ENCODE data around the gene TMED6. TPM values are rescaled to one million over a fixed set of nuclear protein-coding genes. Genes with fewer than 3 reads are reported as not detected.

Gene TMED6
- total RNA-seq, 2 experiments from 2014 or later: 0.58 to 0.86 TPM

DNA sequence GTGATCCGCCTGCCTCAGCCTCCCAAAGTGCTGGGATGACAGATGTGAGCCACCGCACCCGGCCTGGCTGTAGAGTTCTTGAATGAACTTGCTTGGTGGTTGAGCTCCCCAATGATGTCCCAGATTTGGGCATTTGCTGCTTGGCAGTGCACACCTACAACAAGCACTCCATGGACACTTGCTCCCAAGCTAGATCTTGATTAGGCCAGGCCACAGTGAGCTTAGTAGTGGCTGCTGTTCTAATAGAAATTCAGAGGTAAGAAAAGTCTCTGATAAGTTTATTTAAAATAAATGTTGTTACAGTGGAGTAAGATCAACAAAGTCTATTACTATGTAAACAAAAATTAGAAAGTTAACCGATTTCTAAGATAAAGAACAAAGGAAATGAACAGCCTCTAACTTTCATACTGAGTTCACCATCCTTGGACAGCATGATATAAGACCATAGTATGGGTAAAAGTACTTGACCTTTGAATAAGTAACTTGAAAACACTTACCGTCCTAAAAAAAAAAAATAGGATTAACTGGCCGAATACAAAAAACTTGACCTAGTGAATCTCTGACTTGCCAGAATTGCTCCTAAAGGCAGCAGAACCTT lies 951 bp downstream of the TMED6 start:
- DNase-seq: no peak
- intact Hi-C loops (cut with micrococcal nuclease): no loop called here
- ChIA-PET CTCF (no interaction called here), POLR2A (no interaction called here)
- H3K36me3 Mint-ChIP-seq: peaks cover 28% of the 10 kb centered on the region
- peaks cover 6% of the 10 kb centered on the region for H3K4me1 Mint-ChIP-seq (ENCODE audit: low read depth)
- H3K27ac Mint-ChIP-seq: no peak overlapping the region
- no peaks in the 10 kb centered on the region for H3K9me3 Mint-ChIP-seq
- no peaks in the 10 kb centered on the region for H3K27me3 Mint-ChIP-seq
- H3K4me3 Mint-ChIP-seq: no peak overlapping the region

DNA sequence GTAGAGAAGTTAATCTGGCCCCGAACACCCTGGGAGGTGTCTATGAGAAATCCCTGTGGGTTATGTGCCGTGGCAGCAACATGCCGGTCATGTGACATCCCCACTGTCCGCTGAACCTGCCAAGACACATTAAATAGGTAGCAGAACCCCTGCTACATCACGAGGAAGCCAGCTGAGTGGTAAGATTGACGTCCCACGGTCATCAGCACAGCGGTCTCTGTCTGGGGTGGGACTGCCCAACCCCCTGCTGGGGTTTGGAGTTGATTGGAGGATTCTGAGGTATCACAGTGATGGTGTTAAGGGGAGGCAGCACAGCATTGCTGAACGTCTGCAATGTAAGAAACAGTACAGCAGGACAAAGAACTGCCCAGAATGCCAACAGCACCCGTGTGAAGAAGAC lies 2.0 kb downstream of the TMED6 start:
- ChIA-PET CTCF (no interaction called here), POLR2A (no interaction called here)
- Mint-ChIP-seq H3K9me3 (no peaks in the 10 kb centered on the region), H3K4me3 (no peak overlapping the region), H3K36me3 (peaks cover 26% of the 10 kb centered on the region), H3K4me1 (ENCODE audit: low read depth) (peaks cover 9% of the 10 kb centered on the region), H3K27ac (no peak overlapping the region), H3K27me3 (no peaks in the 10 kb centered on the region)
- DNase-seq: no peak
- intact Hi-C loops (cut with micrococcal nuclease): no loop called here

DNA sequence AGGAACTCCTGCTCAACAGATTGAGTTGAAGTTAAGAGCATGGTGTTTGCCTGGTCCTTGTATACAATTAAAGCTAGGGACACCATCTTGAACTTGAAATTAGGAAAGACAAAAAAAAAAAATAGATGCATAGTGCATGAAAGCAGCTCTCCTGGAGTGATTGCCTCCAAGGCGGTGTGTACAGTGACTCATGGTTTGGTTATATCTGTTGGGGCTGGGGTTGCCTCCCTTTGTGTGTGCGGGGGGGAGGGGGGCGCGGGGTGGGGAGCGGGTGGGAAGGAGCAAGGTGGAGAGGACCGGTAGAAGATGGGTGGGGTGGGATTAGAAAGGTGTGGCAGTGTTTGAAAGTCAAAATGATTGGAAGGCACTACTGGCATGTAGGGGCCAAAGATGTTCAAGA lies 3.4 kb downstream of the TMED6 start:
- ChIA-PET CTCF (no interaction called here), POLR2A (no interaction called here)
- Mint-ChIP-seq H3K27me3 (no peaks in the 10 kb centered on the region), H3K9me3 (no peaks in the 10 kb centered on the region), H3K4me1 (ENCODE audit: low read depth) (peaks cover 9% of the 10 kb centered on the region), H3K27ac (no peak overlapping the region), H3K4me3 (no peak overlapping the region), H3K36me3 (peaks cover 32% of the 10 kb centered on the region)
- intact Hi-C loops (cut with micrococcal nuclease): no loop called here
- no peak for DNase-seq

DNA sequence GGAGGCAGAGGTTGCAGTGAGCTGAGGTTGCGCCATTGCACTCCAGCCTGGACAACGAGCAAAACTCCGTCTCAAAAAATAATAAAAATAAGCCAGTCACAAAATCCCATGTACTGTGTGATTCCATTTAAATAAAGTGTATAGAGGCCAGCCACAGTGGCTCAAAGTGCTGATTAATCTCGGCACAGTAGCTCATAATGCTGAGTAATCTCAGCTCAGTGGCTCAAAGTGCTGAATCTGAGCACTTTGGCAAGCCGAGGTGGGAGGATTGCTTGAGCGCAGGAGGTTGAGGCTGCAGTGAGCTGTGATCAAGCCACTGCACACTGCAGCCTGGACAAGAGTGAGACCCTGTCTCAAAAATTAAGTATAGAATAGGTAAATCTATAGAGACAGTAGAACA lies 4.9 kb downstream of the TMED6 start:
- Mint-ChIP-seq H3K4me1 (ENCODE audit: low read depth) (peaks cover 14% of the 10 kb centered on the region), H3K4me3 (no peak overlapping the region), H3K36me3 (peaks cover 36% of the 10 kb centered on the region), H3K27me3 (no peaks in the 10 kb centered on the region), H3K27ac (no peak overlapping the region), H3K9me3 (no peaks in the 10 kb centered on the region)
- ChIA-PET POLR2A (no interaction called here), CTCF (interaction anchor here (1.1 kb wide), 1 partner anchor 49 kb away, joined by 3 read pairs; no protein-coding TSS in a partner anchor)
- intact Hi-C loops (cut with micrococcal nuclease): no loop called here
- no peak for DNase-seq

DNA sequence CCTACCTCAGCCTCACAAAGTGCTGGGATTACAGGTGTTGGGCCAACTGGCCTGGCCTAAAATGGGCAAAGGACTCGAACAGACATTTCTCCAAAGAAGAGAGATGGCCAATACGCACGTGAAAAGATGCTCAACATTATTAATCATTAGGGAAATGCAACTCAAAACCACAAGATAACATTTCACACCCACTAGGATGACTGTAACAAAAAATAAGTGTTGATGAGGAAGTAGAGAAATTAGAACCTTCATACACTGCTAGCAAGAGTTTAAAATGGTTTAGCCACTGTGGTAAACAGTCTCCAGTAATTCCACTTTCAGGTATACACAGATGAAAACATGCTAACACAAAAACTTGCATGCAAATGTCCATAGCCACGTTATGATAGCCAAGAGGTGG lies 5.7 kb downstream of the TMED6 start:
- POLR2A ChIA-PET: no interaction called here
- CTCF ChIA-PET: no interaction called here
- Mint-ChIP-seq H3K36me3 (peaks cover 41% of the 10 kb centered on the region), H3K9me3 (no peaks in the 10 kb centered on the region), H3K27me3 (no peaks in the 10 kb centered on the region), H3K4me3 (no peak overlapping the region), H3K27ac (peak overlapping the region; percentile 0), H3K4me1 (ENCODE audit: low read depth) (peaks cover 21% of the 10 kb centered on the region)
- no peak for DNase-seq
- intact Hi-C loops (cut with micrococcal nuclease): no loop called here

DNA sequence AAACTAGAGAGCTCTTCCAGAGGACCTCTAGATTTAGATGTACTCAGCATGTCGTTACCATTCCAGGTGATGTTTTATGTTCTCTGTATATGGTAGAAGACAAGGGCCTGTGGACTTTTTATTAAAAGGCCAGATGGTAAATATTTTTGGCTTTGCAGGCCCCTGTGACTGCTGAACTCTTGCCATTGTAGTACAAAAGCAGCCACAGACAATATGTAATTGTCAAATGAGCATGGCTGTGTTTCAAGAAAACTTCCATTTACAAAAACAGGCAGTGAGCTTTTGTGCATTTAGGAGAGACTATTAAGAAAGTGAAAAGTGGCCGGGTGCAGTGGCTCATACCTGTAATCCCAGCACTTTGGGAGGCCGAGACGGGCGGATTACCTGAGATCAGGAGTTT lies 7.4 kb downstream of the TMED6 start:
- H3K27ac Mint-ChIP-seq: no peak overlapping the region
- H3K9me3 Mint-ChIP-seq: no peaks in the 10 kb centered on the region
- ChIA-PET CTCF (no interaction called here), POLR2A (no interaction called here)
- DNase-seq: no peak
- intact Hi-C loops (cut with micrococcal nuclease): no loop called here
- no peaks in the 10 kb centered on the region for H3K27me3 Mint-ChIP-seq
- peaks cover 28% of the 10 kb centered on the region for H3K4me1 Mint-ChIP-seq (ENCODE audit: low read depth)
- H3K36me3 Mint-ChIP-seq: peaks cover 41% of the 10 kb centered on the region
- H3K4me3 Mint-ChIP-seq: no peak overlapping the region

DNA sequence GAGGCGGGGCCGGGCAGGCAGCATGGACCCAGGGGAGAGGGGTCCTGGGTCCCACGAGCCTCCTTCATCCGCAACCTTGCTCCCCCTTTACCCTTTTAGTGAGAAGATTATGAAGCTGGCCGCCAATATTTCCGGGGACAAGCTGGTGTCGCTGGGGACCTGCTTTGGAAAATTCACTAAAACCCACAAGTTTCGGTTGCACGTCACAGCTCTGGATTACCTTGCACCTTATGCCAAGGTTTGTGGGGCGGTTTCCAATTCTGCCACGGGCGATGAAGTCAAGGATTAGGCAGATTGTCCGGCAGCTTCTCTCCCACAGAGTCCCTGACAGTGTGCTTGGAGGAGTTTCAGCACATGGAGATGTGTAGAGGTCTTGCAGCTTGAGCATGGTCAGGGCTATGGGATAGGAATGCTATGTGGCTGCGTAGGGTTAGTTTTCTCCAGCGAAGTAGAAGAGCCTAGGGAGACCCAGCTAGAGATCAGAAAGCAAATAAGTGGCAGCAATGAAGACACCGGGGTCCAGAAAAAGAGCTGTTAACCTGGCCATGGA lies 11.4 kb downstream of the TMED6 start:
- Mint-ChIP-seq H3K36me3 (peaks cover 34% of the 10 kb centered on the region), H3K27ac (peak overlapping the region; percentile 95), H3K4me3 (peak overlapping the region; percentile 96), H3K9me3 (no peaks in the 10 kb centered on the region), H3K4me1 (ENCODE audit: low read depth) (peaks cover 38% of the 10 kb centered on the region), H3K27me3 (no peaks in the 10 kb centered on the region)
- intact Hi-C loops (cut with micrococcal nuclease): no loop called here
- ChIA-PET POLR2A (interaction anchor here (0.6 to 2.1 kb wide), 4 partner anchors 9 to 133 kb away, joined by 3 to 11 read pairs (median 8); partner anchors contain the start of gene PDF), CTCF (interaction anchor here (0.7 to 1.6 kb wide), 6 partner anchors 9 to 415 kb away, joined by 3 to 6 read pairs (median 4); partner anchors contain the start of genes NOB1, PDF and TERF2)
- peak; percentile 56 for DNase-seq

DNA sequence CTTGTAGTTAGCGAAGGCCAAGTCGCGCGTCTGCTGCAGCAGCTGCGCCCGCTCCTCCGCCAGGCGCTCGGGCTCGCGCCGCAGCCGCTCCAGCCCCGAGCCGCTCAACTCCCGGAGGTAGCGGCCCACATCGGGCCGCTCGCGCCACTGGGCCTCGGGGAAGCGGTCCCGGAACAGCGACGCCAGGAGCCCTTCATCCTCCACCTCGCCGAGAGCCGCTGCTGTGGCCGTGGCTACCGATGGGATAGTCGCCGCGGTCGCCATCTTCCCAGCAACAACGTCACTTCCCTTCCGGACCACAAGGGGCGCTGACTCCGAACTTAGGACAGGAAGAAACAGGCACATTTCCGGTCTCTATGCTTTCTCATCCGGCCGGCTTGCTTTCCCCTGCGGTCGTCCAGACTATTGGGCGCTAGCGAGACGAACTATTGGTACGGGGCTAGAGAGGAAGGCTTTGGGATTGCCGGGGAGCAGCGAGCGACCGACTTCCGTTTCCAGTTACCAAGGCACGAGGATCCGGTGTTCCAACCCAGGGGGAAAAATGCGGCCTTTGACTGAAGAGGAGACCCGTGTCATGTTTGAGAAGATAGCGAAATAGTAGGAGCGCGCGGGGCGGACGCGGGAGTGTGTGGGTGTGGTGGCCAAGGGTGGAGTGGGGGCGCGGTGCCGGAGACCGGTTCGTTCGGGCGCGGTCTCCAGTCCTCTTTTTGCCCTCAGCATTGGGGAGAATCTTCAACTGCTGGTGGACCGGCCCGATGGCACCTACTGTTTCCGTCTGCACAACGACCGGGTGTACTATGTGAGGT lies 12.1 kb downstream of the TMED6 start, which contains the start of the genes COG8 and NIP7:
Gene COG8, minus strand, starts transcription at position 276 of the 806 bp plus-strand sequence. Its CDS starts 12 bp downstream, at position 264.
Gene NIP7, plus strand, starts transcription at position 484 of the 806 bp plus-strand sequence. Its CDS starts 58 bp downstream, at position 542.
- Mint-ChIP-seq H3K9me3 (no peaks in the 10 kb centered on the region), H3K4me1 (ENCODE audit: low read depth) (peaks cover 38% of the 10 kb centered on the region), H3K27ac (peak within 1 kb of the TSS; percentile 95), H3K27me3 (no peaks in the 10 kb centered on the region), H3K4me3 (peak within 1 kb of the TSS; percentile 96), H3K36me3 (peaks cover 37% of the 10 kb centered on the region)
- CTCF ChIA-PET: interaction anchor here (0.7 to 1.6 kb wide), 6 partner anchors 8 to 415 kb away, joined by 3 to 10 read pairs (median 4); partner anchors contain the start of genes NOB1, PDF and TERF2
- peak; percentile 96 for DNase-seq
- POLR2A ChIA-PET: interaction anchor here (0.6 to 2.1 kb wide), 5 partner anchors 9 to 227 kb away, joined by 3 to 13 read pairs (median 8); partner anchors contain the start of gene PDF
- intact Hi-C loops (cut with micrococcal nuclease): loop anchor here (1.0 to 10.0 kb wide), 5 partner anchors 9 to 1675 kb away; partner anchors contain the start of genes ACD, C16orf86, ENKD1 and NFAT5

DNA sequence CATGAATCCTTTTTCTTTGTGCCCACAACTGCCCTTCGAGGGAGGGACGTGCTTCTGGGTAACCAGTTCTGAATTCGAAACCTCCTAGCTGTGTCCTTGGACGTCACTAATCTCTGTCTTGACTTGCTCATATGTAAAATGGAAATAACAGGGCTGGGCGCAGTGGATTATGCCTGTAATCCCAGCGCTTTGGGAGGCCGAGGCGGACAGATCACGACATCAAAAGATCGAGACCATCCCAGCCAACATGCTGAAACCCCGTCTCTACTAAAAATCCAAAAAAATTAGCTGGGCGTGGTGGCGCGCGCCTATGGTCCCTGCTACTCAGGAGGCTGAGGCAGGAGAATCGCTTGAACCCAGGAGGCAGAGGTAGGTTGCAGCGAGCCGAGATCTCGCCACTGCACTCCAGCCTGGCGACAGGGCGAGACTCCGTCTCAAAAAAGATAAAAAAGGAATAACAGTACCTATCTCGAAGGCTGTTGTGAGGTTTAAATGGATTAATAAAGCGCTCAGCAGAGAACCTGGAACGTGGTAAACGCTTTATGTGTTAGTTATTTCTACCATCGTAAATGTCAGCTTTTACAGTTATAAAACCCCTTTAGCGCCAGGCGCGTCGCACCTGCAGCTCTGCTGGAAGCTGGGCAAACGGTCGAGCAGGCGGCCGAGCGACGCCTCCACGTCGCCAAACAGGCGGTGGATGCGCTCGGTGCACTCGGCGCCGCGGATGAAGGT lies 12.9 kb downstream of the TMED6 start:
- Mint-ChIP-seq H3K4me1 (ENCODE audit: low read depth) (peaks cover 41% of the 10 kb centered on the region), H3K27ac (peak overlapping the region; percentile 82), H3K36me3 (peaks cover 36% of the 10 kb centered on the region), H3K4me3 (peak overlapping the region; percentile 96), H3K9me3 (no peaks in the 10 kb centered on the region), H3K27me3 (no peaks in the 10 kb centered on the region)
- ChIA-PET POLR2A (interaction anchor here (0.6 to 2.0 kb wide), 3 partner anchors 9 to 228 kb away, joined by 3 to 13 read pairs (median 8); partner anchors contain the start of gene PDF), CTCF (interaction anchor here (0.7 to 1.6 kb wide), 3 partner anchors 9 to 416 kb away, joined by 3 to 10 read pairs (median 3); partner anchors contain the start of genes NOB1 and PDF)
- intact Hi-C loops (cut with micrococcal nuclease): loop anchor here (1.0 to 10.0 kb wide), 5 partner anchors 8 to 1674 kb away; partner anchors contain the start of genes ACD, C16orf86, ENKD1 and NFAT5
- DNase-seq: peak; percentile 23

DNA sequence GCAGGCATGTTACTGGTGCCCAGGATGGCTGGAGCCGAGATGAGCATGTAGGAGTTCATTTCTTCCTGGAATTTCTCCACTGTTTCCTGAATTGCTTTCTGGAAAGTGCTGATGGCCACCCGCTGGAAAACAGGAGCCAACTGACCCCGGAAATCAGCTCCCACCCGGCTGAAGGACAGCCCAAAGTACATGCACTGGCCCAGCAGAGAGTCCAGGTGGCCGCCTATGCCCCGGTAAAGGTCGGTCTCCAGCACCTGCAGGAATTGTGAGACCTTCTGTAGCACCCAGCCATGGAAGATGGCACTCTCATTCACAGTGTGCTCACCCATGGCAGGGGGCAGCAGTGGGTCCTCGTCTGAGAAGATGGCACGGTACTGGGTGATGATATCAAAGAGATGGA lies 16.9 kb downstream of the TMED6 start:
- Mint-ChIP-seq H3K36me3 (peaks cover 28% of the 10 kb centered on the region), H3K9me3 (no peaks in the 10 kb centered on the region), H3K4me1 (ENCODE audit: low read depth) (peaks cover 29% of the 10 kb centered on the region), H3K27ac (no peak overlapping the region), H3K4me3 (no peak overlapping the region), H3K27me3 (no peaks in the 10 kb centered on the region)
- intact Hi-C loops (cut with micrococcal nuclease): loop anchor here (10.0 kb wide), 1 partner anchor 1670 kb away; the partner anchor contains the start of genes ACD, C16orf86, ENKD1 and PARD6A
- DNase-seq: no peak
- CTCF ChIA-PET: no interaction called here
- POLR2A ChIA-PET: no interaction called here
